Muscle layer of duodenum (tissue), 2 donors: ENCODE results near the gene TAS1R3.

ENCODE experiments used
- H3K27ac ChIP-seq: one replicate; pipeline ENCODE4 v1.7.0; 2013; ENCODE audit warnings: mild to moderate bottlenecking, low read length
- H3K27me3 ChIP-seq: one replicate; pipeline ENCODE4 v1.7.0; 2013; ENCODE audit warnings: low read depth, mild to moderate bottlenecking, control low read depth, low read length
- H3K36me3 ChIP-seq, 2 donors: one replicate each; pipeline ENCODE4 v1.7.0; 2013; ENCODE audit warnings: low read length in 2 of 2, control low read depth in 1 of 2, mild to moderate bottlenecking in 1 of 2; ENCODE audit not compliant: insufficient read depth in 2 of 2, control insufficient read depth in 1 of 2
- H3K4me1 ChIP-seq, 2 donors: one replicate each; pipeline ENCODE4 v1.7.0; 2013; ENCODE audit warnings: low read length in 2 of 2, mild to moderate bottlenecking in 2 of 2, control low read depth in 1 of 2, moderate library complexity in 1 of 2; ENCODE audit not compliant: insufficient read depth in 2 of 2, control insufficient read depth in 1 of 2
- H3K4me3 ChIP-seq, 2 donors: one replicate each; pipeline ENCODE4 v1.7.0; 2013; ENCODE audit warnings: low read length in 2 of 2, low read depth in 1 of 2, mild to moderate bottlenecking in 1 of 2
- H3K9me3 ChIP-seq, 2 donors: one replicate each; pipeline ENCODE4 v1.7.0; 2013; ENCODE audit warnings: low read length in 2 of 2, control low read depth in 1 of 2, mild to moderate bottlenecking in 1 of 2; ENCODE audit not compliant: control insufficient read depth in 1 of 2
- donor health status: healthy.

Gene TAS1R3

GRCh38 chr1:1353389-1354151, 22.5 kb downstream of the TAS1R3 start:
- Histone ChIP-seq H3K27me3 (peaks cover 7% of the 10 kb centered on the region), H3K9me3 (no peaks in the 10 kb centered on the region), H3K36me3 (peaks cover 0 to 9% of the 10 kb centered on the region in 2 donors), H3K4me3 (no peak overlapping the region), H3K27ac (no peak overlapping the region), H3K4me1 (peaks cover 0 to 57% of the 10 kb centered on the region in 2 donors)

- H3K27ac ChIP-seq, result no peak overlapping the region
- H3K36me3 ChIP-seq, result peaks cover 0 to 9% of the 10 kb centered on the region in 2 donors
- peaks cover 7% of the 10 kb centered on the region for H3K27me3 ChIP-seq
- H3K4me3 ChIP-seq, result no peak overlapping the region
- H3K9me3 ChIP-seq, result no peaks in the 10 kb centered on the region
- peaks cover 0 to 65% of the 10 kb centered on the region in 2 donors for H3K4me1 ChIP-seq
Observed at GRCh38 chr1:1354271-1355247, 23.5 kb downstream of the TAS1R3 start.

GRCh38 chr1:1355416-1355815, 24.3 kb downstream of the TAS1R3 start:
- no peaks in the 10 kb centered on the region for H3K9me3 ChIP-seq
- H3K27ac ChIP-seq, result no peak overlapping the region
- H3K4me1 ChIP-seq, result peaks cover 0 to 72% of the 10 kb centered on the region in 2 donors
- H3K27me3 ChIP-seq, result peaks cover 7% of the 10 kb centered on the region
- peaks cover 0 to 9% of the 10 kb centered on the region in 2 donors for H3K36me3 ChIP-seq
- peak overlapping the region in 1 of 2 donors; percentile 40 for H3K4me3 ChIP-seq

- H3K27ac ChIP-seq, result no peak overlapping the region
- peaks cover 7% of the 10 kb centered on the region for H3K27me3 ChIP-seq
- H3K4me3 ChIP-seq, result peak overlapping the region; percentile 56 to 72
- peaks cover 6 to 78% of the 10 kb centered on the region in 2 donors for H3K4me1 ChIP-seq
- H3K9me3 ChIP-seq, result no peaks in the 10 kb centered on the region
- peaks cover 0 to 9% of the 10 kb centered on the region in 2 donors for H3K36me3 ChIP-seq
Observed at GRCh38 chr1:1356166-1356795, 25.2 kb downstream of the TAS1R3 start.

- peak overlapping the region; percentile 56 to 72 for H3K4me3 ChIP-seq
- peaks cover 6 to 76% of the 10 kb centered on the region in 2 donors for H3K4me1 ChIP-seq
- H3K27ac ChIP-seq, result no peak overlapping the region
Observed at GRCh38 chr1:1356796-1357401, 25.8 kb downstream of the TAS1R3 start.

GRCh38 chr1:1357871-1358432, 26.9 kb downstream of the TAS1R3 start:
- Histone ChIP-seq H3K27ac (peak overlapping the region; percentile 51), H3K4me1 (peaks cover 6 to 65% of the 10 kb centered on the region in 2 donors), H3K4me3 (peak overlapping the region; percentile 56 to 72), H3K36me3 (peaks cover 0 to 9% of the 10 kb centered on the region in 2 donors), H3K9me3 (no peaks in the 10 kb centered on the region), H3K27me3 (peaks cover 1% of the 10 kb centered on the region)

More at GRCh38 chr1:1356796-1357401, 25.8 kb downstream of the TAS1R3 start:
- Histone ChIP-seq H3K27me3 (peaks cover 7% of the 10 kb centered on the region), H3K36me3 (peaks cover 0 to 9% of the 10 kb centered on the region in 2 donors), H3K9me3 (no peaks in the 10 kb centered on the region)

GRCh38 chr1:1358433-1359271, 27.6 kb downstream of the TAS1R3 start, which contains the start of gene MXRA8:
TSS of gene MXRA8 (minus strand) at chr1:1358555. CDS start at chr1:1358504, 51 bp downstream.
- Histone ChIP-seq H3K27ac (peak within 1 kb of the TSS; percentile 51), H3K4me1 (peaks cover 6 to 58% of the 10 kb centered on the region in 2 donors), H3K4me3 (peak within 1 kb of the TSS; percentile 56 to 72), H3K36me3 (peaks cover 0 to 5% of the 10 kb centered on the region in 2 donors), H3K9me3 (no peaks in the 10 kb centered on the region), H3K27me3 (no peaks in the 10 kb centered on the region)

- H3K4me1 ChIP-seq, result peaks cover 6 to 52% of the 10 kb centered on the region in 2 donors
- no peaks in the 10 kb centered on the region for H3K27me3 ChIP-seq
- H3K36me3 ChIP-seq, result peaks cover 0 to 3% of the 10 kb centered on the region in 2 donors
- peak overlapping the region in 1 of 2 donors; percentile 72 for H3K4me3 ChIP-seq
- peak overlapping the region; percentile 23 for H3K27ac ChIP-seq
- H3K9me3 ChIP-seq, result no peaks in the 10 kb centered on the region
Observed at GRCh38 chr1:1359308-1359663, 28.2 kb downstream of the TAS1R3 start.

GRCh38 chr1:1359664-1360468, 28.8 kb downstream of the TAS1R3 start:
- Histone ChIP-seq H3K4me3 (peak overlapping the region in 1 of 2 donors; percentile 72), H3K4me1 (peaks cover 6 to 46% of the 10 kb centered on the region in 2 donors)

More at GRCh38 chr1:1359664-1360468, 28.8 kb downstream of the TAS1R3 start:
- Histone ChIP-seq H3K27ac (peak overlapping the region; percentile 23), H3K27me3 (no peaks in the 10 kb centered on the region), H3K9me3 (no peaks in the 10 kb centered on the region), H3K36me3 (no peaks in the 10 kb centered on the region)
